Liver (tissue), 9 donors: Measurements from ENCODE around the gene ENO4. TPM values are rescaled to one million over a fixed set of nuclear protein-coding genes. Genes with fewer than 3 reads are reported as not detected.

Experiments used
- DNase-seq: peaks from one replicate; pipeline ENCODE4 v3.0.0-alpha.2; 2017; ENCODE audit warnings: low spot score
- H3K27ac ChIP-seq, 2 donors: one replicate each; pipeline ENCODE4 v1.7.0; 2013; ENCODE audit warnings: inconsistent platforms in 2 of 2, low read length in 2 of 2, control low read depth in 1 of 2, low read depth in 1 of 2, mild to moderate bottlenecking in 1 of 2
- H3K27me3 ChIP-seq, 4 donors: one replicate each; pipeline versions ENCODE4 v1.6.1 to v1.7.0; 2013; ENCODE audit warnings: low read length in 3 of 4, inconsistent platforms in 1 of 4, mild to moderate bottlenecking in 1 of 4, moderate library complexity in 1 of 4; ENCODE audit not compliant: control insufficient read depth in 4 of 4, insufficient read depth in 4 of 4
- H3K36me3 ChIP-seq, 4 donors: one replicate each; pipeline versions ENCODE4 v1.6.1 to v1.7.0; 2013; ENCODE audit warnings: low read length in 3 of 4, mild to moderate bottlenecking in 3 of 4, low read depth in 1 of 4, moderate library complexity in 1 of 4; ENCODE audit not compliant: control insufficient read depth in 4 of 4, insufficient read depth in 3 of 4
- H3K4me1 ChIP-seq, 4 donors: one replicate each; pipeline versions ENCODE4 v1.6.1 to v1.7.0; 2013; ENCODE audit warnings: low read length in 3 of 4, mild to moderate bottlenecking in 3 of 4, moderate library complexity in 1 of 4; ENCODE audit not compliant: control insufficient read depth in 4 of 4, insufficient read depth in 4 of 4
- H3K4me3 ChIP-seq, 3 donors: one replicate each; pipeline versions ENCODE4 v1.6.1 to v1.7.0; 2013; ENCODE audit warnings: low read length in 3 of 3, control low read depth in 1 of 3, low read depth in 1 of 3, mild to moderate bottlenecking in 1 of 3
- H3K9ac ChIP-seq, 2 donors: one replicate each; pipeline ENCODE4 v1.7.0; 2013; ENCODE audit warnings: low read length in 2 of 2, mild to moderate bottlenecking in 2 of 2, moderate library complexity in 2 of 2, control low read depth in 1 of 2, low read depth in 1 of 2
- H3K9me3 ChIP-seq, 4 donors: one replicate each; pipeline versions ENCODE4 v1.6.1 to v1.7.0; 2013; ENCODE audit warnings: low read length in 3 of 4; ENCODE audit not compliant: control insufficient read depth in 4 of 4
- EGR1 ChIP-seq, 2 donors: IDR thresholded peaks; 2 replicates each; pipeline ENCODE4 v1.6.1; 2016 to 2018; ENCODE audit warnings: antibody characterized with exemption in 2 of 2, low read depth in 2 of 2
- FOXA1 ChIP-seq: IDR thresholded peaks from 2 replicates; pipeline ENCODE4 v1.6.1; 2016; ENCODE audit warnings: antibody characterized with exemption
- FOXA2 ChIP-seq: IDR thresholded peaks from 2 replicates; pipeline ENCODE4 v1.6.1; 2016; ENCODE audit warnings: antibody characterized with exemption
- GABPA ChIP-seq, 2 donors: IDR thresholded peaks in 1 of 2; conservative IDR thresholded peaks in 1 of 2; 2 replicates each; pipeline ENCODE4 v1.6.1; 2016; ENCODE audit warnings: antibody characterized with exemption in 2 of 2, mild to moderate bottlenecking in 1 of 2, moderate library complexity in 1 of 2
- HNF4A ChIP-seq, 2 donors: conservative IDR thresholded peaks; 2 replicates each; pipeline ENCODE4 v1.6.1; 2016; ENCODE audit warnings: antibody characterized with exemption in 2 of 2, mild to moderate bottlenecking in 2 of 2
- HNF4G ChIP-seq: IDR thresholded peaks from 2 replicates; pipeline ENCODE4 v1.6.1; 2016; ENCODE audit warnings: antibody characterized with exemption
- JUND ChIP-seq, 2 donors: IDR thresholded peaks; 2 replicates each; pipeline ENCODE4 v1.6.1; 2016; ENCODE audit warnings: antibody characterized with exemption in 2 of 2
- NR2F2 ChIP-seq: IDR thresholded peaks from 2 replicates; pipeline ENCODE4 v1.6.1; 2016; ENCODE audit warnings: antibody characterized with exemption
- RAD21 ChIP-seq, 2 donors: IDR thresholded peaks; 2 replicates each; pipeline ENCODE4 v1.6.1; 2016; ENCODE audit warnings: antibody characterized with exemption in 2 of 2, mild to moderate bottlenecking in 2 of 2
- RXRA ChIP-seq, 2 donors: IDR thresholded peaks; 2 replicates each; pipeline ENCODE4 v1.6.1; 2017 to 2018; ENCODE audit warnings: antibody characterized with exemption in 2 of 2, mild to moderate bottlenecking in 1 of 2
- SP1 ChIP-seq: IDR thresholded peaks from 2 replicates; pipeline ENCODE4 v1.6.1; 2018; ENCODE audit warnings: antibody characterized with exemption, mild to moderate bottlenecking
- TAF1 ChIP-seq: conservative IDR thresholded peaks from 2 replicates; pipeline ENCODE4 v1.6.1; 2016; ENCODE audit warnings: antibody characterized with exemption, mild to moderate bottlenecking
- YY1 ChIP-seq: IDR thresholded peaks from 2 replicates; pipeline ENCODE4 v1.6.1; 2016; ENCODE audit warnings: antibody characterized with exemption, mild to moderate bottlenecking
- WGBS: extraction: QIAGEN DNeasy Blood & Tissue Kit; methylation state at CpG from one replicate; pipeline ENCODE4 v1.1.7; 2013; 5-methylcytosine and 5-hydroxymethylcytosine counted together
- polyA plus RNA-seq, 2 donors: library from polyadenylated mRNA; stranded (reverse) in 1 of 2; unstranded in 1 of 2; fragments of 200-250 nt in 1 of 2; fragments of >200 nt in 1 of 2; fragmentation: Nextera tagmentation in 1 of 2; extraction: Ambion mirVana in 1 of 2; gene quantifications; one replicate each; pipeline versions ENCODE4 v1.2.1 to v1.2.3, GENCODE V29; 2013 to 2015
- total RNA-seq, 2 donors: library from RNA; depleted of rRNA; stranded (reverse); fragments of >200 nt; gene quantifications; one replicate each; pipeline ENCODE4 v1.2.3, GENCODE V29; 2014
- TF ChIP-seq, protein P1 (sequence below): IDR thresholded peaks from 2 replicates; pipeline ENCODE4 v1.6.1; 2016; ENCODE audit warnings: antibody characterized with exemption
- TF ChIP-seq, protein P2 (sequence below): IDR thresholded peaks from 2 replicates; pipeline ENCODE4 v1.6.1; 2016; ENCODE audit warnings: antibody characterized with exemption, mild to moderate bottlenecking
- TF ChIP-seq, protein P3 (sequence below): IDR thresholded peaks from 2 replicates; pipeline ENCODE4 v1.6.1; 2016; ENCODE audit warnings: antibody characterized with exemption
- TF ChIP-seq, protein P4 (sequence below): IDR thresholded peaks from 2 replicates; pipeline ENCODE4 v1.6.1; 2016; ENCODE audit warnings: antibody characterized with exemption
- TF ChIP-seq, protein P5 (sequence below): fragments of 150-350 bp; IDR thresholded peaks from 2 replicates; pipeline ENCODE4 v1.5.1; 2017; ENCODE audit warnings: improper control_type of control experiment, low read depth, low read length; ENCODE audit not compliant: missing input control
- donor health status: healthy.
- donor health status: healthy.
- donor health status: healthy.
- donor health status: healthy.
- donor health status: healthy.

ENO4 gene
- total and polyA plus RNA-seq, 4 donors = 0.03 to 0.19 (median 0.10) TPM

DNA sequence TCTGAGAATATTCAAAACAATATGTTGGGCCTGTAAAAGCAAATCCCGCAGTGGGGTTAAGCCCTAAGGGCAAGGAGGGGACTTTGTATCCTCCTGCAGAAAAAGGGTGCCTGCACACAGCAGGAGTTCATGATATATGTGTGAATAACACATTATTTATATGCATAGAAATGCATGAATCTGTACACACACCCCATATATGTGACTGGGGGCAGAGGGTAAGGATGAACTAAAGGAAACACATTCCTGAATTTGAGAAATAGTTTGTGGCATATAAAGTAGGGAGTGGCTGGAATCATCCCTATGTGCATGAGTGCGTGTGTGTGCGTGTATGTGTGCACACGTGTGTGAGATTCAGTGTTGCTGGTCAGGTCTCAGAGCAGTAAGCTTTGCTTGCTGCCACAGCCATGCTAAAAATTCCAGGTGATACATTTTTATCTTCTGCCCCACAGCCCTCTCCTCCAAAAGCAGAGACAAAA, 18.9 kb downstream of the ENO4 start (continued):
- no peak for TF ChIP-seq GABPA (IDR thresholded peaks at IDR 0.05 in 1 of 2, conservative IDR thresholded peaks at IDR 0.05 in 1 of 2)

DNA sequence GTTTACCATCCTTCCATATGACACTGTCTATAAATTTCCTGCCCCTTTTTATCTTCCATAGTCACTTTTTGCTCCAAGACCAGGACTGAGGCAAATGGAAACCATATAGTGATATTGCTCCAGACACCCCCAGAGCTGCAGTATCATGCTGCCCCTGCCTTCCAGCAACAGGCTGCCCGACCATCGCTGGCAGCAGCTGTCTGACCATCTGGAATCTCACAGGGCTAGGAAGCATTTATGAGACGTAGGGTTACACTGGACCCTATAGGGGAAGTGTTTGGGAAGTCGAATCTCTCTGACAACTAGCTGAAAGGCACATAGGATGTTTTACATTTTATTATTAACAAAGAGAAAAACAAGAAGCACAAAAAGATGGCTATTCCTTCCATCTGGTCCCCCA, 19.4 kb downstream of the ENO4 start:
- WGBS = 83% methylated on average over 4 of the region's 4 CpGs
- no peak for DNase-seq
- TF ChIP-seq, protein P1, sequence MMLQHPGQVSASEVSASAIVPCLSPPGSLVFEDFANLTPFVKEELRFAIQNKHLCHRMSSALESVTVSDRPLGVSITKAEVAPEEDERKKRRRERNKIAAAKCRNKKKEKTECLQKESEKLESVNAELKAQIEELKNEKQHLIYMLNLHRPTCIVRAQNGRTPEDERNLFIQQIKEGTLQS = no peak
- TF ChIP-seq SP1 = no peak
- no peak for TF ChIP-seq RXRA (IDR thresholded peaks at IDR 0.05)
- no peak for TF ChIP-seq TAF1
- TF ChIP-seq, protein P2, sequence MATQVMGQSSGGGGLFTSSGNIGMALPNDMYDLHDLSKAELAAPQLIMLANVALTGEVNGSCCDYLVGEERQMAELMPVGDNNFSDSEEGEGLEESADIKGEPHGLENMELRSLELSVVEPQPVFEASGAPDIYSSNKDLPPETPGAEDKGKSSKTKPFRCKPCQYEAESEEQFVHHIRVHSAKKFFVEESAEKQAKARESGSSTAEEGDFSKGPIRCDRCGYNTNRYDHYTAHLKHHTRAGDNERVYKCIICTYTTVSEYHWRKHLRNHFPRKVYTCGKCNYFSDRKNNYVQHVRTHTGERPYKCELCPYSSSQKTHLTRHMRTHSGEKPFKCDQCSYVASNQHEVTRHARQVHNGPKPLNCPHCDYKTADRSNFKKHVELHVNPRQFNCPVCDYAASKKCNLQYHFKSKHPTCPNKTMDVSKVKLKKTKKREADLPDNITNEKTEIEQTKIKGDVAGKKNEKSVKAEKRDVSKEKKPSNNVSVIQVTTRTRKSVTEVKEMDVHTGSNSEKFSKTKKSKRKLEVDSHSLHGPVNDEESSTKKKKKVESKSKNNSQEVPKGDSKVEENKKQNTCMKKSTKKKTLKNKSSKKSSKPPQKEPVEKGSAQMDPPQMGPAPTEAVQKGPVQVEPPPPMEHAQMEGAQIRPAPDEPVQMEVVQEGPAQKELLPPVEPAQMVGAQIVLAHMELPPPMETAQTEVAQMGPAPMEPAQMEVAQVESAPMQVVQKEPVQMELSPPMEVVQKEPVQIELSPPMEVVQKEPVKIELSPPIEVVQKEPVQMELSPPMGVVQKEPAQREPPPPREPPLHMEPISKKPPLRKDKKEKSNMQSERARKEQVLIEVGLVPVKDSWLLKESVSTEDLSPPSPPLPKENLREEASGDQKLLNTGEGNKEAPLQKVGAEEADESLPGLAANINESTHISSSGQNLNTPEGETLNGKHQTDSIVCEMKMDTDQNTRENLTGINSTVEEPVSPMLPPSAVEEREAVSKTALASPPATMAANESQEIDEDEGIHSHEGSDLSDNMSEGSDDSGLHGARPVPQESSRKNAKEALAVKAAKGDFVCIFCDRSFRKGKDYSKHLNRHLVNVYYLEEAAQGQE = no peak
- TF ChIP-seq FOXA2 = no peak
- TF ChIP-seq JUND (IDR thresholded peaks at IDR 0.05) = no peak
- TF ChIP-seq, protein P3, sequence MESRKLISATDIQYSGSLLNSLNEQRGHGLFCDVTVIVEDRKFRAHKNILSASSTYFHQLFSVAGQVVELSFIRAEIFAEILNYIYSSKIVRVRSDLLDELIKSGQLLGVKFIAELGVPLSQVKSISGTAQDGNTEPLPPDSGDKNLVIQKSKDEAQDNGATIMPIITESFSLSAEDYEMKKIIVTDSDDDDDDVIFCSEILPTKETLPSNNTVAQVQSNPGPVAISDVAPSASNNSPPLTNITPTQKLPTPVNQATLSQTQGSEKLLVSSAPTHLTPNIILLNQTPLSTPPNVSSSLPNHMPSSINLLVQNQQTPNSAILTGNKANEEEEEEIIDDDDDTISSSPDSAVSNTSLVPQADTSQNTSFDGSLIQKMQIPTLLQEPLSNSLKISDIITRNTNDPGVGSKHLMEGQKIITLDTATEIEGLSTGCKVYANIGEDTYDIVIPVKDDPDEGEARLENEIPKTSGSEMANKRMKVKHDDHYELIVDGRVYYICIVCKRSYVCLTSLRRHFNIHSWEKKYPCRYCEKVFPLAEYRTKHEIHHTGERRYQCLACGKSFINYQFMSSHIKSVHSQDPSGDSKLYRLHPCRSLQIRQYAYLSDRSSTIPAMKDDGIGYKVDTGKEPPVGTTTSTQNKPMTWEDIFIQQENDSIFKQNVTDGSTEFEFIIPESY = no peak
- TF ChIP-seq, protein P4, sequence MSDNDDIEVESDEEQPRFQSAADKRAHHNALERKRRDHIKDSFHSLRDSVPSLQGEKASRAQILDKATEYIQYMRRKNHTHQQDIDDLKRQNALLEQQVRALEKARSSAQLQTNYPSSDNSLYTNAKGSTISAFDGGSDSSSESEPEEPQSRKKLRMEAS = no peak
- no peak for TF ChIP-seq HNF4G
- TF ChIP-seq YY1 = no peak
- TF ChIP-seq, protein P5, sequence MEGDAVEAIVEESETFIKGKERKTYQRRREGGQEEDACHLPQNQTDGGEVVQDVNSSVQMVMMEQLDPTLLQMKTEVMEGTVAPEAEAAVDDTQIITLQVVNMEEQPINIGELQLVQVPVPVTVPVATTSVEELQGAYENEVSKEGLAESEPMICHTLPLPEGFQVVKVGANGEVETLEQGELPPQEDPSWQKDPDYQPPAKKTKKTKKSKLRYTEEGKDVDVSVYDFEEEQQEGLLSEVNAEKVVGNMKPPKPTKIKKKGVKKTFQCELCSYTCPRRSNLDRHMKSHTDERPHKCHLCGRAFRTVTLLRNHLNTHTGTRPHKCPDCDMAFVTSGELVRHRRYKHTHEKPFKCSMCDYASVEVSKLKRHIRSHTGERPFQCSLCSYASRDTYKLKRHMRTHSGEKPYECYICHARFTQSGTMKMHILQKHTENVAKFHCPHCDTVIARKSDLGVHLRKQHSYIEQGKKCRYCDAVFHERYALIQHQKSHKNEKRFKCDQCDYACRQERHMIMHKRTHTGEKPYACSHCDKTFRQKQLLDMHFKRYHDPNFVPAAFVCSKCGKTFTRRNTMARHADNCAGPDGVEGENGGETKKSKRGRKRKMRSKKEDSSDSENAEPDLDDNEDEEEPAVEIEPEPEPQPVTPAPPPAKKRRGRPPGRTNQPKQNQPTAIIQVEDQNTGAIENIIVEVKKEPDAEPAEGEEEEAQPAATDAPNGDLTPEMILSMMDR = no peak
- TF ChIP-seq NR2F2 = no peak
- TF ChIP-seq EGR1 (IDR thresholded peaks at IDR 0.05; ENCODE audit: low read depth in 2 of 2) = no peak
- no peak for TF ChIP-seq FOXA1
- TF ChIP-seq RAD21 (IDR thresholded peaks at IDR 0.05) = no peak
- no peak for TF ChIP-seq HNF4A (conservative IDR thresholded peaks at IDR 0.05)
- no peak for TF ChIP-seq GABPA (IDR thresholded peaks at IDR 0.05 in 1 of 2, conservative IDR thresholded peaks at IDR 0.05 in 1 of 2)
- H3K4me1 ChIP-seq = peaks cover 0 to 22% (median 6%) of the 10 kb centered on the region in 4 donors
- H3K27ac ChIP-seq = no peak overlapping the region
- H3K36me3 ChIP-seq = no peaks in the 10 kb centered on the region
- no peak overlapping the region for H3K9ac ChIP-seq
- H3K9me3 ChIP-seq = no peaks in the 10 kb centered on the region
- no peaks in the 10 kb centered on the region for H3K27me3 ChIP-seq
- no peak overlapping the region for H3K4me3 ChIP-seq
